Kidney (tissue), 14 donors: ENCODE results near the gene ZGLP1. TPM values are rescaled to one million over a fixed set of nuclear protein-coding genes. Genes with fewer than 3 reads are reported as not detected.

ENCODE experiments used
- DNase-seq, 5 donors: peaks; one replicate each; pipeline ENCODE4 v3.0.0-alpha.2; 2013 to 2020
- FAIRE-seq: peaks from 2 replicates; lab custom pipeline; 2012; peaks lifted over from hg19 to GRCh38; lab: Jason Lieb, UNC
- H3K27ac ChIP-seq, 2 donors: one replicate each; pipeline ENCODE4 v1.7.0; 2013; ENCODE audit warnings: low read depth in 2 of 2, low read length in 2 of 2, inconsistent platforms in 1 of 2
- H3K27me3 ChIP-seq: one replicate; pipeline ENCODE4 v1.7.1; 2013; ENCODE audit warnings: low read length, inconsistent platforms; ENCODE audit not compliant: control insufficient read depth, insufficient read depth
- H3K36me3 ChIP-seq, 3 donors: one replicate each; pipeline versions ENCODE4 v1.7.0 to v1.7.1; 2013; ENCODE audit warnings: low read length in 3 of 3, control low read depth in 1 of 3, inconsistent platforms in 1 of 3; ENCODE audit not compliant: insufficient read depth in 3 of 3, control insufficient read depth in 2 of 3
- H3K4me1 ChIP-seq, 3 donors: one replicate each; pipeline versions ENCODE4 v1.7.0 to v1.7.1; 2013; ENCODE audit warnings: low read length in 3 of 3, inconsistent platforms in 1 of 3, low read depth in 1 of 3; ENCODE audit not compliant: control insufficient read depth in 2 of 3, insufficient read depth in 2 of 3
- H3K4me3 ChIP-seq, 3 donors: one replicate each; pipeline versions ENCODE4 v1.7.0 to v1.8.1; 2013; ENCODE audit warnings: low read length in 3 of 3, control low read depth in 1 of 3, inconsistent platforms in 1 of 3
- H3K9ac ChIP-seq, 3 donors: one replicate each; pipeline versions ENCODE4 v1.7.0 to v1.7.1; 2013; ENCODE audit warnings: low read length in 3 of 3, control low read depth in 1 of 3, inconsistent platforms in 1 of 3
- H3K9me3 ChIP-seq, 3 donors: one replicate each; pipeline versions ENCODE4 v1.7.0 to v1.7.1; 2013; ENCODE audit warnings: low read length in 3 of 3, control low read depth in 1 of 3, inconsistent platforms in 1 of 3; ENCODE audit not compliant: control insufficient read depth in 2 of 3, insufficient read depth in 1 of 3
- intact Hi-C: fragments of 100-400 bp; cut with DNase I; formaldehyde crosslinking; loops from one replicate; pipeline ENCODE4 v1.11.1; 2022
- polyA plus RNA-seq: library from polyadenylated mRNA; stranded (reverse); fragments of 350-450 nt; fragmentation: Illumina TruSeq; extraction: RNeasy Lipid Tissue Mini Kit (QIAGEN cat#74804); gene quantifications from one replicate; pipeline ENCODE4 v1.2.3, GENCODE V29; 2014; ENCODE audit warnings: low read depth, low replicate concordance; ENCODE audit not compliant: insufficient read depth
- total RNA-seq: library from RNA; stranded (reverse); fragmentation: NEBNext Ultra II Directional; extraction: Animal tissue kit (Norgen Biotek cat#: 25700); gene quantifications from one replicate; pipeline ENCODE4 v1.2.1, GENCODE V29; 2021
- TF ChIP-seq, protein P1 (sequence below): IDR thresholded peaks from 3 replicates; pipeline ENCODE4 v1.5.1; 2012; ENCODE audit warnings: mild to moderate bottlenecking, moderate library complexity, borderline replicate concordance; ENCODE audit not compliant: insufficient read depth; ENCODE audit errors: extremely low read depth
- donor health status: control.
- donor health status: control.
- donor health status: control.
- donor health status: control.
- donor health status: control.
- donor health status: DM: yes; HTN: yes; CAD: no.
- donor health status: Normal renal cell carcinoma (clear cell type).

The ZGLP1 gene
- total and polyA plus RNA-seq, 2 donors from 2014 or later = 4.6 to 5.5 TPM

DNA sequence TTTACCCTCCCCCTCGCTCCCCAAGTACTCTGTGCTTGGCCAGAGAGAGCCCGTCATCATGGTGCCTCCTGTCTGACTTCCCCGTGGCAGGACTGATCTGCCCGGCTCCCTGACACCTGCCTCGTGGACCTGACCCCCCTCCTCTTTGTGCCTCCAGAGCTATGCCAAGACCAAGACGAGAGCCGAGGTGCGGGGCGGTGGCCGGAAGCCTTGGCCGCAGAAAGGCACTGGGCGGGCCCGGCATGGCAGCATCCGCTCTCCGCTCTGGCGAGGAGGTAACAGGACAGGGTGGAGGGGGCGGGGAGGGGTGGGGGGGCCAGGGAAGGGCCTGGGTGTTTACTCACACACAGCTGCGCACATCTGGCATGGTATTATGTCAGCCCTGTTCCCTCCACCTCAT, 53.1 kb downstream of the ZGLP1 start:
- Histone ChIP-seq H3K27me3 (no peaks in the 10 kb centered on the region), H3K27ac (no peak overlapping the region), H3K4me1 (peaks cover 0 to 8% (median 0%) of the 10 kb centered on the region in 3 donors), H3K36me3 (peaks cover 2 to 25% (median 20%) of the 10 kb centered on the region in 3 donors), H3K4me3 (no peak overlapping the region), H3K9ac (no peak overlapping the region), H3K9me3 (no peaks in the 10 kb centered on the region)
- TF ChIP-seq, protein P1, sequence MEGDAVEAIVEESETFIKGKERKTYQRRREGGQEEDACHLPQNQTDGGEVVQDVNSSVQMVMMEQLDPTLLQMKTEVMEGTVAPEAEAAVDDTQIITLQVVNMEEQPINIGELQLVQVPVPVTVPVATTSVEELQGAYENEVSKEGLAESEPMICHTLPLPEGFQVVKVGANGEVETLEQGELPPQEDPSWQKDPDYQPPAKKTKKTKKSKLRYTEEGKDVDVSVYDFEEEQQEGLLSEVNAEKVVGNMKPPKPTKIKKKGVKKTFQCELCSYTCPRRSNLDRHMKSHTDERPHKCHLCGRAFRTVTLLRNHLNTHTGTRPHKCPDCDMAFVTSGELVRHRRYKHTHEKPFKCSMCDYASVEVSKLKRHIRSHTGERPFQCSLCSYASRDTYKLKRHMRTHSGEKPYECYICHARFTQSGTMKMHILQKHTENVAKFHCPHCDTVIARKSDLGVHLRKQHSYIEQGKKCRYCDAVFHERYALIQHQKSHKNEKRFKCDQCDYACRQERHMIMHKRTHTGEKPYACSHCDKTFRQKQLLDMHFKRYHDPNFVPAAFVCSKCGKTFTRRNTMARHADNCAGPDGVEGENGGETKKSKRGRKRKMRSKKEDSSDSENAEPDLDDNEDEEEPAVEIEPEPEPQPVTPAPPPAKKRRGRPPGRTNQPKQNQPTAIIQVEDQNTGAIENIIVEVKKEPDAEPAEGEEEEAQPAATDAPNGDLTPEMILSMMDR = no peak
- FAIRE-seq (no peak), DNase-seq (peak in 1 of 5 donors; percentile 73)
- intact Hi-C loops = no loop called here

DNA sequence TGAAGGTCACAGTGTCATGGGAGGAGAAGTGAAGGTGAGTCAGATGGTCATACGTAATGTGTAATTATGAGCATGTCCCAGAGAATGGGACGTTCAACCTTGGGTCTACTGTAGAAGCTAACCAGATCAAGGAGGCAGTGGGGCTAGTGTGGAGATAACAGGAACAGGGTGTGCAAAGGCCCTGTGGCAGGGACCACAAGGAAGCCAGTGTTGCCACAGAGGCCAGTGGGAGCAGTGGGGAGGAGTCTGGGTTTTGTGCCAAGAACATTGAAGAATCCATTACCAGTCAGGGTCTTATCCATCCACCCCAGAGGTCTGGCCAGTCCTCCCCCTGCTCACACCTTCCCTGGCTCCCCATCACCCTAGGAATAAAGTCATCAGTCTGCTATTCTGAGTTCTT, 54.3 kb downstream of the ZGLP1 start:
- Histone ChIP-seq H3K36me3 (peaks cover 2 to 25% (median 20%) of the 10 kb centered on the region in 3 donors), H3K27ac (no peak overlapping the region), H3K4me1 (peaks cover 0 to 8% (median 0%) of the 10 kb centered on the region in 3 donors), H3K9ac (no peak overlapping the region), H3K9me3 (no peaks in the 10 kb centered on the region), H3K4me3 (no peak overlapping the region), H3K27me3 (no peaks in the 10 kb centered on the region)
- DNase-seq (no peak), FAIRE-seq (no peak)
- TF ChIP-seq, protein P1 = no peak
- intact Hi-C loops = no loop called here

Other genes starting within 250 kb of the ZGLP1 start
- gene SHFL, start 223.5 kb downstream of the ZGLP1 start, total RNA-seq = 42.5 TPM
- 36.4 TPM for gene SHFL, start 223.5 kb downstream of the ZGLP1 start, polyA plus RNA-seq
- 0.35 TPM for gene ANGPTL6, start 207.1 kb downstream of the ZGLP1 start, total RNA-seq
- gene ANGPTL6, start 207.1 kb downstream of the ZGLP1 start, polyA plus RNA-seq = 0.37 TPM
- gene PPAN, start 203.5 kb downstream of the ZGLP1 start, total RNA-seq = 43.2 TPM
- 25.2 TPM for gene PPAN, start 203.5 kb downstream of the ZGLP1 start, polyA plus RNA-seq
- gene P2RY11, start 198.1 kb downstream of the ZGLP1 start, total RNA-seq = 17.3 TPM
- 3.7 TPM for gene P2RY11, start 198.1 kb downstream of the ZGLP1 start, polyA plus RNA-seq
- gene EIF3G, start 189.9 kb downstream of the ZGLP1 start, total RNA-seq = 172 TPM
- gene EIF3G, start 189.9 kb downstream of the ZGLP1 start, polyA plus RNA-seq = 212 TPM
- 64.6 TPM for gene DNMT1, start 114.9 kb downstream of the ZGLP1 start, total RNA-seq
- gene DNMT1, start 114.9 kb downstream of the ZGLP1 start, polyA plus RNA-seq = 15.3 TPM
- 6.3 TPM for gene S1PR2, start 78.5 kb downstream of the ZGLP1 start, total RNA-seq
- 1.5 TPM for gene S1PR2, start 78.5 kb downstream of the ZGLP1 start, polyA plus RNA-seq
- gene MRPL4, start 57.6 kb downstream of the ZGLP1 start, total RNA-seq = 44.8 TPM
- gene MRPL4, start 57.6 kb downstream of the ZGLP1 start, polyA plus RNA-seq = 102 TPM
- 50.3 TPM for gene ICAM1, start 38.7 kb downstream of the ZGLP1 start, total RNA-seq
- gene ICAM1, start 38.7 kb downstream of the ZGLP1 start, polyA plus RNA-seq = 16.3 TPM
- 0.85 TPM for gene ICAM4, start 22.9 kb downstream of the ZGLP1 start, total RNA-seq
- gene ICAM4, start 22.9 kb downstream of the ZGLP1 start, polyA plus RNA-seq = 1.1 TPM
- gene ICAM5, start 19.9 kb downstream of the ZGLP1 start, total RNA-seq = 2.9 TPM
- gene ICAM5, start 19.9 kb downstream of the ZGLP1 start, polyA plus RNA-seq = 0.34 TPM
- gene FDX2, start 6.2 kb upstream of the ZGLP1 start, total RNA-seq = 20.1 TPM
- gene FDX2, start 6.2 kb upstream of the ZGLP1 start, polyA plus RNA-seq = 88.4 TPM
- 38.4 TPM for gene RAVER1, start 23.7 kb upstream of the ZGLP1 start, total RNA-seq
- gene RAVER1, start 23.7 kb upstream of the ZGLP1 start, polyA plus RNA-seq = 9.1 TPM
- 17.4 TPM for gene ICAM3, start 29.8 kb upstream of the ZGLP1 start, total RNA-seq
- 21.8 TPM for gene ICAM3, start 29.8 kb upstream of the ZGLP1 start, polyA plus RNA-seq
- 127 TPM for gene TYK2, start 70.8 kb upstream of the ZGLP1 start, total RNA-seq
- 131 TPM for gene TYK2, start 70.8 kb upstream of the ZGLP1 start, polyA plus RNA-seq
- 139 TPM for gene CDC37, start 93.7 kb upstream of the ZGLP1 start, total RNA-seq
- gene CDC37, start 93.7 kb upstream of the ZGLP1 start, polyA plus RNA-seq = 149 TPM
- gene PDE4A, start 110.7 kb upstream of the ZGLP1 start, total RNA-seq = 17.5 TPM
- 4.5 TPM for gene PDE4A, start 110.7 kb upstream of the ZGLP1 start, polyA plus RNA-seq
- gene KEAP1, start 193.5 kb upstream of the ZGLP1 start, total RNA-seq = 60.8 TPM
- 79.4 TPM for gene KEAP1, start 193.5 kb upstream of the ZGLP1 start, polyA plus RNA-seq
- gene S1PR5, start 207.6 kb upstream of the ZGLP1 start, total RNA-seq = 0.69 TPM
- gene S1PR5, start 207.6 kb upstream of the ZGLP1 start, polyA plus RNA-seq = 0.84 TPM
- 32.7 TPM for gene ATG4D, start 234.1 kb upstream of the ZGLP1 start, total RNA-seq
- gene ATG4D, start 234.1 kb upstream of the ZGLP1 start, polyA plus RNA-seq = 91.7 TPM